ENCODE results near the gene UBE2D3.

- TF ChIP-seq TCF7 (CRISPR knock-in tag; IDR thresholded peaks at IDR 0.05; ENCODE audit: low read depth), result no peak
- TF ChIP-seq, protein P1, sequence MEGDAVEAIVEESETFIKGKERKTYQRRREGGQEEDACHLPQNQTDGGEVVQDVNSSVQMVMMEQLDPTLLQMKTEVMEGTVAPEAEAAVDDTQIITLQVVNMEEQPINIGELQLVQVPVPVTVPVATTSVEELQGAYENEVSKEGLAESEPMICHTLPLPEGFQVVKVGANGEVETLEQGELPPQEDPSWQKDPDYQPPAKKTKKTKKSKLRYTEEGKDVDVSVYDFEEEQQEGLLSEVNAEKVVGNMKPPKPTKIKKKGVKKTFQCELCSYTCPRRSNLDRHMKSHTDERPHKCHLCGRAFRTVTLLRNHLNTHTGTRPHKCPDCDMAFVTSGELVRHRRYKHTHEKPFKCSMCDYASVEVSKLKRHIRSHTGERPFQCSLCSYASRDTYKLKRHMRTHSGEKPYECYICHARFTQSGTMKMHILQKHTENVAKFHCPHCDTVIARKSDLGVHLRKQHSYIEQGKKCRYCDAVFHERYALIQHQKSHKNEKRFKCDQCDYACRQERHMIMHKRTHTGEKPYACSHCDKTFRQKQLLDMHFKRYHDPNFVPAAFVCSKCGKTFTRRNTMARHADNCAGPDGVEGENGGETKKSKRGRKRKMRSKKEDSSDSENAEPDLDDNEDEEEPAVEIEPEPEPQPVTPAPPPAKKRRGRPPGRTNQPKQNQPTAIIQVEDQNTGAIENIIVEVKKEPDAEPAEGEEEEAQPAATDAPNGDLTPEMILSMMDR (IDR thresholded peaks at IDR 0.05), result no peak
Observed at GRCh38 chr4:102843938-102844337, 16.6 kb upstream of the UBE2D3 start.
